Stimulated activated naive CD8-positive, alpha-beta T cell treated with anti-CD3 and anti-CD28 coated beads, Interleukin-15, Interleukin-2, amounts not matched to agents 100 ng/mL and 50 ng/mL, for 24 hours (primary cell): ENCODE data around the gene CNIH4.
A peak's percentile ranks its signal among the peaks of the same experiment; 100 is the strongest.
"Not testable (repeated sequence)": the region's sequence is repeated elsewhere in the genome, so short reads cannot be mapped to it uniquely, and the experiment has no call there.

Experiments used
- H3K27ac Mint-ChIP-seq: one replicate; pipeline ENCODE4 v1.8.0; 2021; ENCODE audit warnings: mild to moderate bottlenecking, mixed read lengths
- H3K27me3 Mint-ChIP-seq: one replicate; pipeline ENCODE4 v1.8.0; 2021; ENCODE audit warnings: mixed read lengths
- H3K36me3 Mint-ChIP-seq: one replicate; pipeline ENCODE4 v1.8.0; 2021; ENCODE audit warnings: low read depth, mixed read lengths
- H3K4me1 Mint-ChIP-seq: one replicate; pipeline ENCODE4 v1.8.0; 2021; ENCODE audit warnings: low read depth, mixed read lengths
- H3K4me3 Mint-ChIP-seq: one replicate; pipeline ENCODE4 v1.8.0; 2021; ENCODE audit warnings: mild to moderate bottlenecking, mixed read lengths
- H3K9me3 Mint-ChIP-seq: one replicate; pipeline ENCODE4 v1.8.0; 2021; ENCODE audit warnings: mixed read lengths

Gene CNIH4

DNA sequence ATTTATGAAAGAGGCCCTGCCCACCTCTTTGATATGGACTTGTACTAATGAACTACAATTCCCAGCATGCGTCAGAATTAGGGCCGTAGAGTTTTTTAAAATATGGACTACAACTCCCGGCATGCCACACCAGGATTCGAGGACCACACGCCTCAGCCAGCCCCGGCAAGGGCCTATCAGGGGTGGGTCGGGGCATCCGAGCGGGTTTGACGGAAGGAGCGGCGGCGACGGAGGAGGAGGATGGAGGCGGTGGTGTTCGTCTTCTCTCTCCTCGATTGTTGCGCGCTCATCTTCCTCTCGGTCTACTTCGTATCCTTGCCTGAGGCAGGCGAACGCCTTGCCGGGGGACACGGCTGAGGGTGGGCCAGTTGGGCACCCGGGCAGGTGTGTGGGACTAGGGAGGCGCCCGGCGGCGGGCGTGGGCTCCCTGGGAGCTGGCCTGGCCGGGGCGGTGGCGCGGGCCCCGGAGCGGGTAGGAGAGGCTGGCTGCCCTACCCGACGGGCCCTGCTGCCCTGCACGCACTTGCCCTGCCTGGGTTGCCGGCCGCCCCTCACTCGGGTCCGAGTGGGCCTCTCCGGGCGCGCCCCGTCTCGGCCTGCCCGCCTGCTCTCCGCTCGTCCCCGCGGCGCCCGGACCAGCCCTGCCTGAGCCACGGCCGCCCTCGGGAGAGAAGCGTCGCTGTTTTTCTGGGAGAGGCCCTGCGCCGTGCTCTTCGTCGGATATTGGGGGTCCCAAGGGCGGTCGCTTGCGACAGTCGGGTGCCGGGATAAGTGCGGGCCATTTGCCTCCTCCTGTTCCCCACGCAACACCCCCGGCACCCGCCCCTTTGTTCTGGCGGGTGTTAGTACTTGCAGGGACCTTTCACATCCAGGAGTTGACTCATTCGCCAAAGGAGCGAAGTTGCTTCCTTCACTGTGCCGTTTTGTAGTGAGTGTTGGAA lies at the start of gene CNIH4:
Gene CNIH4 (plus strand): TSS at position 195 of the 941 bp plus-strand sequence. CDS start 46 bp downstream, at position 241.
- Mint-ChIP-seq H3K4me1 (peaks cover 59% of the 10 kb centered on the region), H3K36me3 (peaks cover 20% of the 10 kb centered on the region), H3K9me3 (no peaks in the 10 kb centered on the region), H3K27me3 (no peaks in the 10 kb centered on the region), H3K4me3 (peak within 1 kb of the TSS; percentile 86), H3K27ac (peak within 1 kb of the TSS; percentile 86)

DNA sequence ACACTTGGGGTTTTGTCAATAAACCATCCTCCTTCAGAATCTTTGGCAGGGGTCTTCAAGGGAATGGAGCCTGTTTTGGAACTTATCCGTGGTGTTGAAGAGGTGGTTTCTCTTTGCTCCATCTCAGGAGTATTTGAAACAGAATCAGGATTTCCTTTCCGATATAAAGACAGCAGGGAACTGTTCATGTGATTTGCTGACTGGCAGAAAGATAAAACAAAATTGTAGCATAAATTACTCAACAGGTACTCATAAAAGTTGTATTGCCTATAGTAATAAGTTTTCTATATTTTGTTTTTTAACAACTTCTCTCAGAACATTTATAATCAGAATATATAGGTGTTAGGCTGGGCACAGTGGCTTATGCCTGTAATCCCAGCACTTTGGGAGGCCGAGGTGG lies 48.6 kb upstream of the CNIH4 start:
- Mint-ChIP-seq H3K4me3 (no peak overlapping the region), H3K27me3 (no peaks in the 10 kb centered on the region), H3K27ac (no peak overlapping the region), H3K4me1 (no peaks in the 10 kb centered on the region), H3K36me3 (peaks cover 62% of the 10 kb centered on the region), H3K9me3 (no peaks in the 10 kb centered on the region)

DNA sequence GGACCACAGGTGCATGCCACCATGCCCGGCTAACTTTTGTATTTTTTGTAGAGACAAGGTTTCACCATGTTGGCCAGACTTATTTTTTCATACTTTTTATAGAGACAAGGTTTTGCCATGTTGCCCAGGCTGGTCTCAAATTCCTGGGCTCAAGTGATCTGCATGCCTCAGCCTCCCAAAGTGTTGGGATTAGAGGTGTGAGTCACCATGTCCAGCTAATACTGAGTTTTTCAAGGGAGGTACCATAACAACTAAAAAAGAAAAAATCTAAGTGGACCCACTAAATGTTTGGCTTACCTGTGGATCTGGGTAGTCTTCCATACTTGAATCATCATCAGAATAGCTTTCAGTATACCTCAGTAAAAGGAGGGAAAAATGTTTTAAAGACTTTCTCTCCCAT lies 45.2 kb upstream of the CNIH4 start:
- not testable (repeated sequence) for H3K27ac Mint-ChIP-seq

DNA sequence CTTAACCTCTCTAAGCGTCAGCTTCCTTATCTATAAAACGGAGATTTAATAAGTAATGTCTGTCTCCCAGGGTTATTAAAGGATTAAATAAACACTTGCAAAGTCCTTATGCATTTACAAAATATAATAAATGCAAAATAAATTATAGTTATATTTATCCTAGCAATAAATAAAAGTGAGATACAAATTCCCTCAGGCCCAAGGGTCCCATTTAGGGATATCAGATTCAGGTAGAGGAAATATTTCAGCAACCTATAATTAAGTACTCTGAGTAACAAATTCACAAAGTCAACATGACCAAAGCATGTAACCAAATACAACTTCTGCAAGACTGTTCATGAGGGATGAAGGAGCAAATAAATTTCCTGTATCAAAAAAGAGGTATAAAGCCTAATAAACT lies 44.7 kb upstream of the CNIH4 start:
- Mint-ChIP-seq H3K9me3 (no peaks in the 10 kb centered on the region), H3K4me1 (no peaks in the 10 kb centered on the region), H3K27ac (no peak overlapping the region), H3K36me3 (peaks cover 67% of the 10 kb centered on the region), H3K4me3 (no peak overlapping the region), H3K27me3 (no peaks in the 10 kb centered on the region)

More for the DNA sequence above, 45.2 kb upstream of the CNIH4 start:
- not testable (repeated sequence) for H3K9me3 Mint-ChIP-seq, H3K27me3 Mint-ChIP-seq, H3K4me3 Mint-ChIP-seq, H3K4me1 Mint-ChIP-seq
- peaks cover 65% of the 10 kb centered on the region for H3K36me3 Mint-ChIP-seq

DNA sequence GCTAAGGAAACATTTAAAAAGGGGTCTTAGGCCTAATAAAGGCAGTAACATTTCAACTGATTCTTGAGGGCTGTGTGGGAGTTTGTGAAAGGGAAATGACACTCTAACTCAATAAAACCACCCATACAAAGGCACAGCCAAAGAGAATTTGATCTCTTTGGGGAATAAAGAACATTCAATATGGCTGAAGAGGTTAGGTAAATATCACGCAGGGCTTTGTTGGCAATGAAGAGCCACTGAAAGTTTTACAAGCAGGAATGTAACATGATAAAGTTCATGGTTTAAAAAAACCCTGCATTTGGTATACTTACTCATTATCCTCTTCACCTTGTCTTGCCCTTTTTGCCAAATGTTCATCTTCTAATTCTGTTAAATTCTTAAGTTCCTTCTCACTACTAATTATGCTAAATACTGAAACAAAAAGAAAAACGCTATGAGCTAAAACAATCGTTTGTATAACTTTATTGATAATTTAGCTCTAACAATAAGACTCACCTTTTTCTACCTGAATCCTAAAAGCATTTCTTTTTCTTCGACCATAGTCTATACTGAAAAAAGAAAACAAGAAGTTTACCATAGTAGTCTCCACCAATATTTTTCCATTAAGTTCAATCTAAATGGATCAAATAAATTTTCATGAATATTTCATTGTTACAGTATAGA lies 39.2 kb upstream of the CNIH4 start:
- Mint-ChIP-seq H3K27ac (peak overlapping the region; percentile 16), H3K36me3 (peaks cover 50% of the 10 kb centered on the region), H3K4me3 (no peak overlapping the region), H3K27me3 (no peaks in the 10 kb centered on the region), H3K9me3 (no peaks in the 10 kb centered on the region), H3K4me1 (peaks cover 13% of the 10 kb centered on the region)

DNA sequence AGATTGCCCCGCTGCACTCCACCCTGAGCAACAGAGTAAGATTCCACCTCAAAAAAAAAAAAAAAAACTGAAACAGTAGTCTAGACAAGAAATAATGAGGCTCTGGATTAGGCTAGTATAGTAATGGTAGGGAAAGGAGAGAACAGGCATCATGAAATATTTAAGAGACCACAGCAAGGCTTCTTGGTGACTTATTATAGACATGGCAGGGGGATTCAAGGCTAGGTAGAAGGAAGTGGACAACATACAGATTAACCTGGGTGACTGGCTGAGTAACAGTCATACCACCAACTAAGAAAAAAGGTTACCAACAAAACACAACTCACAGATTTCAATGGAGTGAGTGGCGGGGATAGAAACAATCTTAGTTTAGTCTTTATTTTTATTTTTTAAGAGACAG lies 35.0 kb upstream of the CNIH4 start:
- Mint-ChIP-seq H3K36me3 (peaks cover 29% of the 10 kb centered on the region), H3K27me3 (no peaks in the 10 kb centered on the region), H3K9me3 (no peaks in the 10 kb centered on the region), H3K4me1 (peaks cover 18% of the 10 kb centered on the region), H3K4me3 (no peak overlapping the region), H3K27ac (no peak overlapping the region)

DNA sequence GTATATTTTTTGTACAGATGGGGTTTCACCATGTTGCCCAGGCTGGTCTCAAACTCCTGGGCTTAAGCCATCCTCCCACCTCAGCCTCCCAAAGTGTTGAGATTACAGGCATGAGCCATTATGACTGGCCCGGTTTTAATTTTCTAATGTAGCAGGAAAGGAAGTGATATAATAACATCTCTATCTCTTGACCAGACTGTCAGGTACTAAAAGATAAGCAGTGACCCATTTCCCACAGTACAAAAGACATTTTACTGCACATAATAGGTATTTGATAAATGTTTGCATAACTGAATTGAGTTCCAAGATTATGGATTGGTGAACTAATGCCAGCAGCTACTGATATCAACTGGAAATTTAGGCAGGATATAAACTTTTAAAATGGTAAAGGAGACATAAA lies 30.7 kb upstream of the CNIH4 start:
- H3K27ac Mint-ChIP-seq, result no peak overlapping the region
- peaks cover 18% of the 10 kb centered on the region for H3K36me3 Mint-ChIP-seq
- H3K4me1 Mint-ChIP-seq, result peaks cover 34% of the 10 kb centered on the region
- no peaks in the 10 kb centered on the region for H3K27me3 Mint-ChIP-seq
- H3K9me3 Mint-ChIP-seq, result no peaks in the 10 kb centered on the region
- H3K4me3 Mint-ChIP-seq, result no peak overlapping the region

DNA sequence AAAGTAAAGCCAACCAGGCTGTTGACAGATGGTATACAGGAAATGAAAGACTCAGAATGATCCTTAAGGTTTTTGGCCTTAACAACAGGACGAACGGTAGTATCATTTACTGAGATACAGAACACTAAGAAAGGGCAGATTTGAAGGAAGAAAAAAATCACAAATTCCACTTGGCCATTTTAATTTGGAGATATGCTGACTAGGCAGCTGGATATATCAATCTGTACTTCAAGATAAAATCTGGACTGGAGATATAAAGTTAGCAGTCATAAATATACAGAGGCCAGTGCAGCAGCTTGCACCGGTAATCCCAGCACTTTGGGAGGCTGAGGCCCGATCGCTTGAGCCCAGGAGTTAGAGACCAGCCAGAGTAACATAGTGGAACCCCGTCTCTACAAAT lies 28.0 kb upstream of the CNIH4 start:
- peaks cover 18% of the 10 kb centered on the region for H3K36me3 Mint-ChIP-seq
- H3K27ac Mint-ChIP-seq, result peak overlapping the region; percentile 29
- H3K4me3 Mint-ChIP-seq, result peak overlapping the region; percentile 80
- H3K4me1 Mint-ChIP-seq, result peaks cover 46% of the 10 kb centered on the region
- H3K9me3 Mint-ChIP-seq, result no peaks in the 10 kb centered on the region
- H3K27me3 Mint-ChIP-seq, result no peaks in the 10 kb centered on the region

DNA sequence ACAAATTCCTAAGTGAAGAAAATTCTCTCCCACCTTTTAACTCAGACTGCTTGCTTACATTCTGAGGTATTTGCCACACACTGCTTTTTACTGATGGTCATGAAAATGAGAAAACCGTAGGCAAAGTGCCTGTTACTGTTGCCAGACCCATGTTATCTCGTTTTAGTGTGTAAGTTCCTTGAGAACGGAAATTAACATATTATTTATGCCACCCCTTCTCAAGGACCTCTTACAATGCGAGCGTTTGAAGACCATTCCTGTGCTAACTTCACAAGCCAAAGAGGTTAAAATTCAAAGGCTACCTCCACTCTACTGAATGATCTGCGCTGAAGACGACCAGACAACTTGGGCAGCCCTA lies 27.2 kb upstream of the CNIH4 start:
- H3K27ac Mint-ChIP-seq, result peak overlapping the region; percentile 100
- peaks cover 54% of the 10 kb centered on the region for H3K4me1 Mint-ChIP-seq
- H3K36me3 Mint-ChIP-seq, result peaks cover 17% of the 10 kb centered on the region
- H3K9me3 Mint-ChIP-seq, result no peaks in the 10 kb centered on the region
- no peaks in the 10 kb centered on the region for H3K27me3 Mint-ChIP-seq
- H3K4me3 Mint-ChIP-seq, result peak overlapping the region; percentile 95

DNA sequence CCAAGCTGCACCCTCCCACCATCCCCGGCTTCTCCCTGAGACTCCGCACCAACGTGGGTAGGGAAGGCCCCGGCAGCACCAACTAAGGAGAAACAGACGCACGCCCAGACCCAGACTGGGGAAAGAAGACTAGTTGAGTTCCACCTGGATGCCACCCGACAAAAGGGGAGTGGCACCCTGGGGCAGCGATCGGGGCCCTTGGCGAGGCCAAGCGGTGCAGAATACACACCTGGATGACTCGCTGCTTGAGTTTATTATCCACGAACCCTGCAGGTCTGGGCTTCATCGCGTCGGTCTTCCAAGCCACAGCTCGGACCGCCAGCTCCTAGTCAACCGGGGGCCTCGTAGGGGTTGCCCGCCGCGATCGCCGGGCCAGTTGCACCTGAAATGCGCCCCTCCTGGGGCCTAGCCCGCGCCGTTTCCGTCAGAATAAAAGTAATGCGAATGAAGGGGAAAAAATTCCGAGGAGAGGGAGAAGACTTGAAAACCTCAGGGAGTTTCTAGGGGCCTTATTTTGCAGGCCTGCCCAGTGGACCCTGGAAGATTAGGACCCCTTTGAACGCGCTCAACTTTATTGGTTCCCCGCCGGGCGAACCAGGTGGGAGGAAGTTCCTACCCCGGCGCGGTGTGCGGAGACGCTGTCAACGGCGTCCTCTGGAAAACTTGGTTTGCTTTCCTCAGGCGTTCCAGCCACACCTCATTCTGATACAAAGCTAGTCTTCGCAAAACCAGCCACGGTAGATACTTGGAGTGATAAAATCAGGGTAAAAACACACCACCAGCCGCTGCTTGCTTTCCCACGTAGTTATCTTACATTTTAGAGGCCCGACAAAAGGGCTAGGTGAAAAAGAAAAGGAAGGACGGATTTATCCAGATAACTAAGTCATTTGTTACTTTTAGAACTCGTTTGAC lies 26.6 kb upstream of the CNIH4 start, which contains the start of gene NVL:
Gene NVL (minus strand): TSS at position 331 of the 912 bp plus-strand sequence. CDS start 45 bp downstream, at position 286.
- no peaks in the 10 kb centered on the region for H3K9me3 Mint-ChIP-seq
- peaks cover 13% of the 10 kb centered on the region for H3K36me3 Mint-ChIP-seq
- H3K27me3 Mint-ChIP-seq, result no peaks in the 10 kb centered on the region
- H3K4me1 Mint-ChIP-seq, result peaks cover 59% of the 10 kb centered on the region
- H3K4me3 Mint-ChIP-seq, result peak within 1 kb of the TSS; percentile 95
- peak within 1 kb of the TSS; percentile 100 for H3K27ac Mint-ChIP-seq

DNA sequence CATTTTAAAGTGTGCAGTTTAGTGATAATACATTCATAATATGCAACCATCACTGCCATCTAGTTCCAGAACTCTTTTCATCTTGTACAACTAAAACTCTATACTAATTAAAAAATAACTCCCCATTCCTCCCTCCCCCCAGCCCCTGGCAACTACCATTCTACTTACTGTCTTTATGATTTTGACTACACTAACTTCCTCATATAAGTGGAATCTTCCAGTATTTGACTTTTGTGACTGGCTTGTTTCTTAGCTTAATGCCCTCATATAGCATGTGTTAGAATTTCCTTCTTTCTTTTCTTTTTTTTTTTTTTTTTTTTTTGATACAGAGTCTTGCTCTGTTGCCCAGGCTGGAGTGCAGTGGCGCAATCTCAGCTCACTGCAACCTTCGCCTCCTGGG lies 25.4 kb upstream of the CNIH4 start:
- Mint-ChIP-seq H3K36me3 (peaks cover 7% of the 10 kb centered on the region), H3K27ac (peak overlapping the region; percentile 58), H3K4me1 (peaks cover 55% of the 10 kb centered on the region), H3K4me3 (peak overlapping the region; percentile 95), H3K27me3 (no peaks in the 10 kb centered on the region), H3K9me3 (no peaks in the 10 kb centered on the region)

DNA sequence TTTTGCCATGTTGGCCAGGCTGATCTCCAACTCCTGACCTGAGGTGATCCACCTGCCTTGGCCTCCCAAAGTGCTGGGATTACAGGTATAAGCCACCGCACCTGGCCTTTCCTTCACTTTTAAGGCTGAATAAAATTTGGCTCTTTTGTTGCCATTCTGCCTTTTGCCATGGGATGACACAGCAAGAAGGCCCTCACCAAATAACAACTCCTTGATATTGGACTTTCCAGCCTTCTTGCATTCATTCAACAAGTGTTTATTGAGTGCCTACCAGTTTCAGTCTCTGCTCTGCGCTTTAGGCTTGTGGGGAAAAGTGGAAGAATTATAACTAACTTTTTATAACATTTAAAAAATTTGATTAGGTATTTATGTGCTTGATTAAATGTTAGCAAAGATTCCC lies 24.9 kb upstream of the CNIH4 start:
- Mint-ChIP-seq H3K9me3 (no peaks in the 10 kb centered on the region), H3K27me3 (no peaks in the 10 kb centered on the region), H3K4me3 (no peak overlapping the region), H3K4me1 (peaks cover 53% of the 10 kb centered on the region), H3K36me3 (peaks cover 6% of the 10 kb centered on the region), H3K27ac (no peak overlapping the region)

DNA sequence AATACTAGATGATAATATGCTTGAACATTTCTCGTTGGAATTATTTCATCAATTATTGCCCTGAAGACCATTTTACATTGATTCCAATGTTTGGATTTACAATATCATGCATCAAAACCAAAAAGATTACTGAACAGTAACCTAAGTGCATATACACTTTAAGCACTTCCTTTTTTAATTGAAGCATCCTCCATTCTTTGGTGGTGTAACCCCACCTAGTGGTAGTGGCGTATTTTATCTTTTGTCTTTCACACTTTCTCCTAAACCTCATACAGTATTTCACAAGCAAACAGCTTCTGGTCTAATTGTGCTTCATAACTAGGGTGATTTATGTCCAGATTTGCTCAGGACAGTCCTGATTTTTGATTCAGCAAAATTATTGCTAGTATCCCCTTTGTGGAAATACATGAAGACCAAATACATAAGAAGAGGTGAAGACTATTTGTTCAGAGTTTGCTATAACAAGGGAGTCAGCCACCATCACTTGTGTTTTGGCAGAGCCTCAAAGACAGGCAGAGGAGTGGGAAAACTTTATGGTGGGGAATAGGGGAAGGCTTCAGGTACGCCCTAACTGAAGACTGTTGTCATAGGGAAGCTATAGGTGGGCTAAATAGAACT lies 23.3 kb upstream of the CNIH4 start:
- peaks cover 41% of the 10 kb centered on the region for H3K4me1 Mint-ChIP-seq
- no peaks in the 10 kb centered on the region for H3K9me3 Mint-ChIP-seq
- no peaks in the 10 kb centered on the region for H3K36me3 Mint-ChIP-seq
- H3K27me3 Mint-ChIP-seq, result no peaks in the 10 kb centered on the region
- H3K27ac Mint-ChIP-seq, result peak overlapping the region; percentile 87
- H3K4me3 Mint-ChIP-seq, result peak overlapping the region; percentile 68
